ENCODE results near the gene KLF9. TPM values are rescaled to one million over a fixed set of nuclear protein-coding genes. Genes with fewer than 3 reads are reported as not detected.

Gene KLF9
- total and polyA plus RNA-seq, 9 of the 15 experiments (the other 6 are each of a cell fraction or from before 2014, with no cell fraction given) = 3.3 to 11.9 (median 6.9) TPM

DNA sequence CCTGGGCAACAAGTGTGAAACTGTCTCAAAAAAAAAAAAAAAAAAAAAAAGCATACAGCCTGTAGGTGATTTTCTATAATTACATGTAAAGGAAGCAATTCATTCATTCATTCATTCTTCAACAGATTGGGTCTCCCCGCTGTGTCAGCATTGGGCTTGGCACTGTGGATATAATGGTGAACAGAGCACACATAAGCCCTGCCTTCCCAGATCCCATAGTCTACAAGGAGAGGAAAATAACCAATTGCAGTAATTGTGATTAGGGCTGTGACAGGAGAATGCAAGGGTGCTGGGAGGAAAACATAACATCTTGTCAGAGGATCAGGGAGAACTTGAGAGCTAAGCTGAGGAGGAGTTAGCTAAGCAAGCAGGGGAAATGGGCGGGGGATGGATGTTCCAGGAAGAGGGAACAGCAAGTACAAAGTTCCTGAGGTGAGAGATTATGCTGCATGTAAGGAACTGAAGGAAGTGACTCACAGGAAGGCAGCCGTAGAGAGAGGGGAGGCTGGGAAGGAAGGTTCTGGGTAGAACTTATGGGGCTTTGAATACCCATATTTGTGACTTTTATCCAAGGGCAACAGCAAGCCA is 24.0 kb upstream of the KLF9 start (continued):
- TF ChIP-seq HDAC1 (IDR thresholded peaks at IDR 0.05) = peak in 1 of 2 experiments; percentile 48; a peak in 1 of 4 replicates
- peak; percentile 71 for TF ChIP-seq SMARCE1 (IDR thresholded peaks at IDR 0.05)
- TF ChIP-seq GABPA (tag; conservative IDR thresholded peaks at IDR 0.05; ENCODE audit: low read depth) = peak; percentile 54
- TF ChIP-seq, protein P1, sequence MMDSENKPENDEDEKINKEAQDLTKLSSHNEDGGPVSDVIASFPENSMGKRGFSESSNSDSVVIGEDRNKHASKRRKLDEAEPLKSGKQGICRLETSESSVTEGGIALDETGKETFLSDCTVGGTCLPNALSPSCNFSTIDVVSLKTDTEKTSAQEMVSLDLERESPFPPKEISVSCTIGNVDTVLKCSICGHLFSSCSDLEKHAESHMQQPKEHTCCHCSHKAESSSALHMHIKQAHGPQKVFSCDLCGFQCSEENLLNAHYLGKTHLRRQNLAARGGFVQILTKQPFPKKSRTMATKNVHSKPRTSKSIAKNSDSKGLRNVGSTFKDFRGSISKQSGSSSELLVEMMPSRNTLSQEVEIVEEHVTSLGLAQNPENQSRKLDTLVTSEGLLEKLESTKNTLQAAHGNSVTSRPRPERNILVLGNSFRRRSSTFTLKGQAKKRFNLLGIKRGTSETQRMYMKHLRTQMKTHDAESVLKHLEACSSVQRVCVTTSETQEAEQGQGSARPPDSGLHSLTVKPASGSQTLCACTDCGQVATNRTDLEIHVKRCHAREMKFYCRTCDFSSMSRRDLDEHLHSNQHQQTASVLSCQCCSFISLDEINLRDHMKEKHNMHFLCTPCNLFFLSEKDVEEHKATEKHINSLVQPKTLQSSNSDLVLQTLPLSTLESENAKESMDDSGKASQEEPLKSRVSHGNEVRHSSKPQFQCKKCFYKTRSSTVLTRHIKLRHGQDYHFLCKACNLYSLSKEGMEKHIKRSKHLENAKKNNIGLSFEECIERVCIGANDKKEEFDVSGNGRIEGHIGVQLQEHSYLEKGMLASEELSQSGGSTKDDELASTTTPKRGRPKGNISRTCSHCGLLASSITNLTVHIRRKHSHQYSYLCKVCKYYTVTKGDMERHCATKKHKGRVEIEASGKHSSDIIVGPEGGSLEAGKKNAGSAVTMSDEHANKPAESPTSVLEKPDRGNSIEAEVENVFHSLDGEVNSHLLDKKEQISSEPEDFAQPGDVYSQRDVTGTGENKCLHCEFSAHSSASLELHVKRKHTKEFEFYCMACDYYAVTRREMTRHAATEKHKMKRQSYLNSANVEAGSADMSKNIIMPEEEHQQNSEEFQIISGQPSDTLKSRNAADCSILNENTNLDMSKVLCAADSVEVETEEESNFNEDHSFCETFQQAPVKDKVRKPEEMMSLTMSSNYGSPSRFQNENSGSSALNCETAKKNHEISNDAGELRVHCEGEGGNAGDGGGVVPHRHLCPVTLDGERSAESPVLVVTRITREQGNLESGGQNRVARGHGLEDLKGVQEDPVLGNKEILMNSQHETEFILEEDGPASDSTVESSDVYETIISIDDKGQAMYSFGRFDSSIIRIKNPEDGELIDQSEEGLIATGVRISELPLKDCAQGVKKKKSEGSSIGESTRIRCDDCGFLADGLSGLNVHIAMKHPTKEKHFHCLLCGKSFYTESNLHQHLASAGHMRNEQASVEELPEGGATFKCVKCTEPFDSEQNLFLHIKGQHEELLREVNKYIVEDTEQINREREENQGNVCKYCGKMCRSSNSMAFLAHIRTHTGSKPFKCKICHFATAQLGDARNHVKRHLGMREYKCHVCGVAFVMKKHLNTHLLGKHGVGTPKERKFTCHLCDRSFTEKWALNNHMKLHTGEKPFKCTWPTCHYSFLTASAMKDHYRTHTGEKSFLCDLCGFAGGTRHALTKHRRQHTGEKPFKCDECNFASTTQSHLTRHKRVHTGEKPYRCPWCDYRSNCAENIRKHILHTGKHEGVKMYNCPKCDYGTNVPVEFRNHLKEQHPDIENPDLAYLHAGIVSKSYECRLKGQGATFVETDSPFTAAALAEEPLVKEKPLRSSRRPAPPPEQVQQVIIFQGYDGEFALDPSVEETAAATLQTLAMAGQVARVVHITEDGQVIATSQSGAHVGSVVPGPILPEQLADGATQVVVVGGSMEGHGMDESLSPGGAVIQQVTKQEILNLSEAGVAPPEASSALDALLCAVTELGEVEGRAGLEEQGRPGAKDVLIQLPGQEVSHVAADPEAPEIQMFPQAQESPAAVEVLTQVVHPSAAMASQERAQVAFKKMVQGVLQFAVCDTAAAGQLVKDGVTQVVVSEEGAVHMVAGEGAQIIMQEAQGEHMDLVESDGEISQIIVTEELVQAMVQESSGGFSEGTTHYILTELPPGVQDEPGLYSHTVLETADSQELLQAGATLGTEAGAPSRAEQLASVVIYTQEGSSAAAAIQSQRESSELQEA (IDR thresholded peaks at IDR 0.05; ENCODE audit: low read depth) = no peak
- TF ChIP-seq ETV6 (IDR thresholded peaks at IDR 0.05; ENCODE audit: borderline replicate concordance in 1 of 2, low read depth in 2 of 2, low read length in 1 of 2) = peak in 1 of 2 experiments; percentile 60; a peak in 1 of 4 replicates
- TF ChIP-seq ETV6 (CRISPR knock-in tag; IDR thresholded peaks at IDR 0.05; ENCODE audit: borderline replicate concordance) = no peak
- TF ChIP-seq, protein P2, sequence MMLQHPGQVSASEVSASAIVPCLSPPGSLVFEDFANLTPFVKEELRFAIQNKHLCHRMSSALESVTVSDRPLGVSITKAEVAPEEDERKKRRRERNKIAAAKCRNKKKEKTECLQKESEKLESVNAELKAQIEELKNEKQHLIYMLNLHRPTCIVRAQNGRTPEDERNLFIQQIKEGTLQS (IDR thresholded peaks at IDR 0.05) = peak; percentile 52
- TF ChIP-seq, protein P2 (CRISPR knock-in tag; conservative IDR thresholded peaks at IDR 0.05) = no peak
- TF ChIP-seq BRCA1 (IDR thresholded peaks at IDR 0.05) = no peak
- no peak for TF ChIP-seq BRCA1 (CRISPR knock-in tag; IDR thresholded peaks at IDR 0.05)
- TF ChIP-seq MTA3 (IDR thresholded peaks at IDR 0.05; ENCODE audit: borderline replicate concordance) = 0 out of 2 replicates have a peak, but pooled peaks have one; percentile 19
- TF ChIP-seq, protein P3, sequence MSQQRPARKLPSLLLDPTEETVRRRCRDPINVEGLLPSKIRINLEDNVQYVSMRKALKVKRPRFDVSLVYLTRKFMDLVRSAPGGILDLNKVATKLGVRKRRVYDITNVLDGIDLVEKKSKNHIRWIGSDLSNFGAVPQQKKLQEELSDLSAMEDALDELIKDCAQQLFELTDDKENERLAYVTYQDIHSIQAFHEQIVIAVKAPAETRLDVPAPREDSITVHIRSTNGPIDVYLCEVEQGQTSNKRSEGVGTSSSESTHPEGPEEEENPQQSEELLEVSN (IDR thresholded peaks at IDR 0.05; ENCODE audit: borderline replicate concordance in 1 of 2, extremely low read depth in 1 of 2, insufficient read depth in 1 of 2, insufficient read length in 1 of 2, low read depth in 1 of 2, low read length in 1 of 2, poor library complexity in 1 of 2, severe bottlenecking in 1 of 2) = no peak
- peak; percentile 60; the same call in 1 of the 2 replicates for TF ChIP-seq EP300 (IDR thresholded peaks at IDR 0.05; ENCODE audit: low read length)
- peak in 1 of 2 experiments; percentile 40; a peak in 3 of 4 replicates for TF ChIP-seq KDM1A (IDR thresholded peaks at IDR 0.05)
- no peak for TF ChIP-seq SREBF2 (CRISPR knock-in tag; IDR thresholded peaks at IDR 0.05)
- TF ChIP-seq, protein P4, sequence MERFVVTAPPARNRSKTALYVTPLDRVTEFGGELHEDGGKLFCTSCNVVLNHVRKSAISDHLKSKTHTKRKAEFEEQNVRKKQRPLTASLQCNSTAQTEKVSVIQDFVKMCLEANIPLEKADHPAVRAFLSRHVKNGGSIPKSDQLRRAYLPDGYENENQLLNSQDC (CRISPR knock-in tag; IDR thresholded peaks at IDR 0.05) = no peak
